ENCODE results near the gene BANF2. TPM values are rescaled to one million over a fixed set of nuclear protein-coding genes. Genes with fewer than 3 reads are reported as not detected.

Gene BANF2
- polyA plus RNA-seq, 1 donor from 2014 or later: not detected

DNA sequence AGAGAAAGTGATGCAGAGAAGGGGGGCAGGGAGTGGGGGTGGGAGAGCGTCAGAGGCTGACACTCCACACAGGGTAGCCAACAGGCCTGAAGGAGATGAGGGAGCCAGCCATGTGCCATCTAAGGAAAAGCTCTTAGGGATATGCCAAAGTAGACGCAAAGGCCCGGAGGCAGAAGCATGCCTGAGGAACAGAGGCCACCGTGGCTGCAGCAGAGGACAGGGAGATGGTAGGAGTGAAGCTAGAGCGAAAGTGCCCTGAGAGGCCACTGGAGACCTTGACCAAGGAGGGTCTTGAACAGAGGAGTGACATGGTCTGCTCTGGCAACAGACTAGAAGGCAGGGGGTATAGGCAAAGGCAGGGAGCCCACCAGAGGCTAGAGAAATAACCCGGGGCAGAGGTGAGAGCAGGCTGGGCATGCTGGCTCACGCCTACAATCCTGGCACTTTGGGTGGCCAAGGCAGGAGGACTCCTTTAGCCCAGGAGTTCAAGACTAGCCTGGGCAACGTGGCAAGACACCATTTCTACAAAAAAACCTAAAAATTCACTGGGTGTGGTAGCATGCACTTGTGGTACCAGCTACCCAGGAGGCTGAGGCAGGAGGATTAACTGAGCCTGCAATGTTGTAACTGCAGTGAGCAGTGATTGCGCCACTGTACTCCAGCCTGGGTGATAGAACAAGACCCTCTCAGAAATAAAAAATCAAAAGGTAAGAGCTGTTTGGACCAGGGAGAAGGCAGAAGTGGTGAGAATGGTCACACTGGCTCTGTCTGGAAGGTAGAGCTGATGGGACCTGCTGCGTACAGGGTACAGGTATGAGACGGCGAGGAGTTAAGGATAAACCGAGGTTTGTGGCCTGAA lies 24.0 kb upstream of the BANF2 start:
- no peak overlapping the region for H3K4me2 ChIP-seq (ENCODE audit: low read length)
- H2AFZ ChIP-seq (ENCODE audit: low read depth, low read length): no peak overlapping the region
- no peaks in the 10 kb centered on the region for H3K79me2 ChIP-seq (replicated peaks; ENCODE audit: insufficient read depth, low read length)
- H3K4me3 ChIP-seq (ENCODE audit: low read length): no peak overlapping the region
- no peak overlapping the region for H3K9ac ChIP-seq (ENCODE audit: low read length)
- no peaks in the 10 kb centered on the region for H3K27me3 ChIP-seq (ENCODE audit: insufficient read depth, low read depth, low read length)
- TF ChIP-seq EZH2 (IDR thresholded peaks at IDR 0.05; ENCODE audit: borderline replicate concordance, insufficient read depth, low read length, poor library complexity, severe bottlenecking) (no peak), SMC3 (conservative IDR thresholded peaks at IDR 0.05; ENCODE audit: poor library complexity) (no peak)
- no peak overlapping the region for H3K27ac ChIP-seq (ENCODE audit: low read length)
- H4K20me1 ChIP-seq (ENCODE audit: insufficient read depth): no peaks in the 10 kb centered on the region
- H3K9me3 ChIP-seq (ENCODE audit: low read length): no peaks in the 10 kb centered on the region
- H3K36me3 ChIP-seq (ENCODE audit: insufficient read depth, low read length): no peaks in the 10 kb centered on the region
- no peaks in the 10 kb centered on the region for H3K9me2 ChIP-seq (ENCODE audit: insufficient read depth, low read length)
- no peaks in the 10 kb centered on the region for H3F3A ChIP-seq (ENCODE audit: insufficient read depth, low read length, poor library complexity, severe bottlenecking)

GRCh38 chr20:17676378-17676759 lies 23.4 kb upstream of the BANF2 start:
- no peak overlapping the region for H2AFZ ChIP-seq (ENCODE audit: low read depth, low read length)
- H3K4me3 ChIP-seq (ENCODE audit: low read length): no peak overlapping the region
- no peak overlapping the region for H3K27ac ChIP-seq (ENCODE audit: low read length)
- H3K4me2 ChIP-seq (ENCODE audit: low read length): no peak overlapping the region
- TF ChIP-seq, protein P1, sequence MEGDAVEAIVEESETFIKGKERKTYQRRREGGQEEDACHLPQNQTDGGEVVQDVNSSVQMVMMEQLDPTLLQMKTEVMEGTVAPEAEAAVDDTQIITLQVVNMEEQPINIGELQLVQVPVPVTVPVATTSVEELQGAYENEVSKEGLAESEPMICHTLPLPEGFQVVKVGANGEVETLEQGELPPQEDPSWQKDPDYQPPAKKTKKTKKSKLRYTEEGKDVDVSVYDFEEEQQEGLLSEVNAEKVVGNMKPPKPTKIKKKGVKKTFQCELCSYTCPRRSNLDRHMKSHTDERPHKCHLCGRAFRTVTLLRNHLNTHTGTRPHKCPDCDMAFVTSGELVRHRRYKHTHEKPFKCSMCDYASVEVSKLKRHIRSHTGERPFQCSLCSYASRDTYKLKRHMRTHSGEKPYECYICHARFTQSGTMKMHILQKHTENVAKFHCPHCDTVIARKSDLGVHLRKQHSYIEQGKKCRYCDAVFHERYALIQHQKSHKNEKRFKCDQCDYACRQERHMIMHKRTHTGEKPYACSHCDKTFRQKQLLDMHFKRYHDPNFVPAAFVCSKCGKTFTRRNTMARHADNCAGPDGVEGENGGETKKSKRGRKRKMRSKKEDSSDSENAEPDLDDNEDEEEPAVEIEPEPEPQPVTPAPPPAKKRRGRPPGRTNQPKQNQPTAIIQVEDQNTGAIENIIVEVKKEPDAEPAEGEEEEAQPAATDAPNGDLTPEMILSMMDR (IDR thresholded peaks at IDR 0.05; ENCODE audit: poor library complexity, severe bottlenecking): no peak
- no peak for TF ChIP-seq RAD21 (conservative IDR thresholded peaks at IDR 0.05)
- TF ChIP-seq, protein P2, sequence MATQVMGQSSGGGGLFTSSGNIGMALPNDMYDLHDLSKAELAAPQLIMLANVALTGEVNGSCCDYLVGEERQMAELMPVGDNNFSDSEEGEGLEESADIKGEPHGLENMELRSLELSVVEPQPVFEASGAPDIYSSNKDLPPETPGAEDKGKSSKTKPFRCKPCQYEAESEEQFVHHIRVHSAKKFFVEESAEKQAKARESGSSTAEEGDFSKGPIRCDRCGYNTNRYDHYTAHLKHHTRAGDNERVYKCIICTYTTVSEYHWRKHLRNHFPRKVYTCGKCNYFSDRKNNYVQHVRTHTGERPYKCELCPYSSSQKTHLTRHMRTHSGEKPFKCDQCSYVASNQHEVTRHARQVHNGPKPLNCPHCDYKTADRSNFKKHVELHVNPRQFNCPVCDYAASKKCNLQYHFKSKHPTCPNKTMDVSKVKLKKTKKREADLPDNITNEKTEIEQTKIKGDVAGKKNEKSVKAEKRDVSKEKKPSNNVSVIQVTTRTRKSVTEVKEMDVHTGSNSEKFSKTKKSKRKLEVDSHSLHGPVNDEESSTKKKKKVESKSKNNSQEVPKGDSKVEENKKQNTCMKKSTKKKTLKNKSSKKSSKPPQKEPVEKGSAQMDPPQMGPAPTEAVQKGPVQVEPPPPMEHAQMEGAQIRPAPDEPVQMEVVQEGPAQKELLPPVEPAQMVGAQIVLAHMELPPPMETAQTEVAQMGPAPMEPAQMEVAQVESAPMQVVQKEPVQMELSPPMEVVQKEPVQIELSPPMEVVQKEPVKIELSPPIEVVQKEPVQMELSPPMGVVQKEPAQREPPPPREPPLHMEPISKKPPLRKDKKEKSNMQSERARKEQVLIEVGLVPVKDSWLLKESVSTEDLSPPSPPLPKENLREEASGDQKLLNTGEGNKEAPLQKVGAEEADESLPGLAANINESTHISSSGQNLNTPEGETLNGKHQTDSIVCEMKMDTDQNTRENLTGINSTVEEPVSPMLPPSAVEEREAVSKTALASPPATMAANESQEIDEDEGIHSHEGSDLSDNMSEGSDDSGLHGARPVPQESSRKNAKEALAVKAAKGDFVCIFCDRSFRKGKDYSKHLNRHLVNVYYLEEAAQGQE (IDR thresholded peaks at IDR 0.05; ENCODE audit: borderline replicate concordance): no peak
- TF ChIP-seq EZH2 (IDR thresholded peaks at IDR 0.05; ENCODE audit: borderline replicate concordance, insufficient read depth, low read length, poor library complexity, severe bottlenecking): no peak
- TF ChIP-seq EP300 (conservative IDR thresholded peaks at IDR 0.05; ENCODE audit: poor library complexity, severe bottlenecking): no peak
- TF ChIP-seq MXI1 (conservative IDR thresholded peaks at IDR 0.05; ENCODE audit: poor library complexity, severe bottlenecking): no peak
- no peak for TF ChIP-seq SMC3 (conservative IDR thresholded peaks at IDR 0.05; ENCODE audit: poor library complexity)
- no peak for TF ChIP-seq TAF1 (IDR thresholded peaks at IDR 0.05; ENCODE audit: low read depth)
- no peaks in the 10 kb centered on the region for H3K9me3 ChIP-seq (ENCODE audit: low read length)
- no peak overlapping the region for H3K9ac ChIP-seq (ENCODE audit: low read length)
- no peaks in the 10 kb centered on the region for H4K20me1 ChIP-seq (ENCODE audit: insufficient read depth)
- no peaks in the 10 kb centered on the region for H3K9me2 ChIP-seq (ENCODE audit: insufficient read depth, low read length)
- H3K79me2 ChIP-seq (replicated peaks; ENCODE audit: insufficient read depth, low read length): no peaks in the 10 kb centered on the region
- no peaks in the 10 kb centered on the region for H3K36me3 ChIP-seq (ENCODE audit: insufficient read depth, low read length)
- H3K27me3 ChIP-seq (ENCODE audit: insufficient read depth, low read depth, low read length): no peaks in the 10 kb centered on the region
- H3F3A ChIP-seq (ENCODE audit: insufficient read depth, low read length, poor library complexity, severe bottlenecking): no peaks in the 10 kb centered on the region

Data from neural cell (in vitro differentiated cells).